Left hindlimb (tissue), 1 donor: ENCODE results near the gene NSG2.
"Not testable (repeated sequence)": the region's sequence is repeated elsewhere in the genome, so short reads cannot be mapped to it uniquely, and the experiment has no call there.

ENCODE experiments used
- DNase-seq: peaks from one replicate; pipeline ENCODE4 v3.0.0-alpha.2; 2018

The NSG2 gene

DNA sequence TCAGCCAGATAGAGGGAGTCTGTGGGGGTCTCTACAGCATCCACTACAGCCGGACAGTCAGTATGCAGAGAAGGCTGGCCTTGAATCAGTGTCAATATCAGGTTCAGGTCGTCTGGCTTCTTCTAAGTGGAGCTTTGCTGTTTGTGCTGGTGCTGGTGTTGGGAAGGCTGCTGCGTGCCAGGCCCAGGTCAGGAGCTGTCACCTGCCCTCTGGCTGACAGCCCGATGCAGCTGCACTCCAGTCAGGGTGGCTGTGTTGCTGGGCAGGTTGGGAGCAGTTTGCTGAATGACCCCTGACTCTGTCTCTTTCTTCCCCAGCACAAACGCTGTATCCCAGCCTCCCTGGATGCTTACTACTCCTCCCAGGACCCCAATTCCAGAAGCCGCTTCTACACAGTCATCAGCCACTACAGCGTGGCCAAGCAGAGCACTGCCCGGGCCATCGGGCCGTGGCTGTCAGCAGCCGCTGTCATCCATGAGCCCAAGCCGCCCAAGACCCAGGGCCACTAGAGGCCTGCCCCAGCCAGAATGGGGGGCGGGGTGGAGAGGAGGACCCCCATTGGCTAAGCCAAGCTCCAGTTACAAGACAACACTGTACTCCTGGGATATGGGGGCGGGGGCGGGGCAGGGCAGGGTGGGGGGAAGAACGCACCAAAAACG, 61.6 kb downstream of the NSG2 start:
- no peak for DNase-seq

DNA sequence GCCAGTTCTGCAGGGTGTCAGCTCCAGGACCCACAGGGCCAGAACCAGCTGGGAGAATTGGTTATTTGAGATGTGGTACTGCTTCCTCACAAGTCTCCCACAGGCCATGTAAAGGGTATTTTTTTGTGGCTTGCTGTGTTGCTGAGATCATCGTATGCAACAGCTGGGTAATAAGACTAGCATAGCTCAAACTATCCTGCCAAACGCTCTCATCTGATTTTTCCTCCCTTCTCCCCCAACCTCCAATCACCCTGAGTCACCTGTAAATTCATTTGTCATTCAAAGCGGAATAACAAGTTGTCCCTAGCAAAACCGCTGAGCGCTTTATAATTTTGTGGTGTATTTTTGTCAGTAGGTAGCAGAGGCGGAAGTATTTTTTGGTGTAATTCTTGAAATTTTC, 63.2 kb downstream of the NSG2 start:
- DNase-seq = no peak

DNA sequence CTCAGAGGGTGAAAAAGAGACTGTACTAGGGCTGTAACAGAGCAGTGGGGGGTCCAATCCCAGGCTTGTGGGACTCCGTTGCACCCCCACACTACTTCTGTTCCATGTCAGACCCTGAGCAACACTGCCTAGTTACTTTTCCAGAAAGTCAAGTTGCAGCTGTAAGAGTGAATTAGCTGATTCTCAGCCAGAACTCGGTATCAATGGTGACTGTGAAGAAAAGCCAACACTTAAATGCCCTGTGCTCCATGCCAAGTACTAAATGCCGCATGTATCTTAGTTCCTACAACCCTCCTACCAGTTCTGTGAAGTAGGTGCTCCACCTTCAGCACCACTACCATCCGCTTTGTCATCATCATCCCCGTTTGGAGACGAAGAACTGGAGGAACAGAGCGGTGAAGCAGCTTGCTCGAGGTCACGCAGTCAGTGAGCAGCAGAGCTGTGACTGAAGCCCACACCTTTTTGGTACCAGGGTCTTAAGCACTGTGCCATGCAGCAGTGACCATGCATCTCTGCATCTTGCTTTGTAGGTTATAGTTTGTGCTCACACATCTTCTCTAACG, 64.3 kb downstream of the NSG2 start:
- DNase-seq = no peak

- no peak for DNase-seq
Measured at GRCh38 chr5:174110310-174110709, 64.8 kb downstream of the NSG2 start.

DNA sequence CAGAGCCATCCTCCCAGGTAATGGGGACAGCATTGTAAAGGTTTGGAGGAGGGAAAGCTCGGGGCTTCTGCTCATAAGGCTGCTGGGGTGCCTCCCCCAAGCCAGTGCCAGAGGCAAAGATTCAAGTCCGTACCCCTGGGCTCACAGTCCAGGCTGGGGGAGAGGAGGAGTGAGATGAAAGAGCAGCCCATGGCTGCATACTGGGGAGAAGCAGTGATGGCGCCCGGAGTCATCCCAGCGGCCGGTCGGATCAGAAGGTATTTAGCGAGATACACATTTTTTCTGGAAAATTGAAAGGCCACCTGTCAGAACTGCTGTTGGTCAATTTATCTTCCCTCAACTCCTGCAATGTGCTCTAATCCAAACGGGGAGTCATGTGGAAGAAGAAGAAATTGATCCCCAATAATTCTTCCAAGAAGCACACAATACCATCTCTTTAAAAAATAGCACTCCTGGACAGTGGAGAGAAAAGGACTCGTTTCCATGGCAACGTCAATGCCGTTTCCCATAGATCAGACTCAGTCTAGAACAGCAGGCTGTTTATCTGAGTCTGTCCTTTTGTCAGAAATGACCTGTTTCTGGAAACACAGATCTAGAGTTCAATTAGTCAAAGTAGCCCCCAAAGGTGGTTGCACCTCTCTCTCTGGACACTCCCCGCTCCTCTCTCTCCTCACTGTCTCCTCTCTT, 65.9 kb downstream of the NSG2 start:
- no peak for DNase-seq

GRCh38 chr5:174115226-174115625, 69.7 kb downstream of the NSG2 start:
- DNase-seq = no peak

DNA sequence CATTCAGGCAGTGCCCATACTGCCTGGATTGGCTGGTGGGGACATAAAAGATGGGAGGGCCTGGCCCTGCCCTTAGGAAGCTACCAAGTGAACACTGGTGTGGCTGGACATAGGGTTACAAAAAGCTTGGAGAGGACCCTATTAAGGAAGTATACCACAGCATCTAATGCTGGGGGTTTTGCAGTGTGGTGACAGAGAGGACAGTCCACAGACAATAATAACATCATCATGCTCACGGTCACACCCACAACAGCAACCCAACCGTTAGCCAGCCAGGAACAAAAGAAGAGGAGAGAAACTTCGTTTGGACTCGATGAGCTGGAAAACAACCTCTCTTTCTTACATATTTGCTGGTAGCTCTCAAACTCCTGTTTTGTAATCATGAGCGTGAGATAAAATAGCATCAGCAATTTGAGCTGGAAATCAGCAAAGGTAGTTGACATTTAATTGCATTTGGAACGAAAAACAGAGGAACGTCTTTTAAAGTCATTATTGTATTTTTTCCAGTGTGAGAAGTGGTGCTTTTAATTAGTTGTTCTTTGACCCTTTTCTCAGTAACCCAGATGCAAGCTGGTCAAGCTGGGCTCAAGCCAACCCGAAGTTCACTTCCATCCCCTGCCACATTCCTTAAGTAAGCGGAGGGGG, 73.4 kb downstream of the NSG2 start:
- no peak for DNase-seq

DNA sequence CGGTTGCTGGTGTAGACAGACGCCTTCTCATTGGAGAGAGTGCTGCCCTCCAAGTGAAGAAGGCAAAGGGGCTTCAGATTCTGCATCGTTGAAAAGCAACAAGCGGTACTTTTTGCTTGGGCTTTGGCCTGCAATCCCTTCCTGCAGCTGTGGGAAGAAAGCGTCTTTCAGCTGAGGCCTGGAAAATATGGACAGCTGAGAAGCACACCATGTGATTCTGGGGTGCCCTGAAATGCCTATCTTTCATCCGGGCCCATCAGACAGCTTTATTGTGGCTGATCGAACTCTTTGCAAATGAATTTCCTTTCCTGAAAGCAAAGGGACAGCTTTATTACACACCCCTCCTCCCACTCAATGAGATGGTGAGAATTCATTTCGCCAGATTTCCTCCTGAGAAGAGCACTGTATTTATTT, 74.0 kb downstream of the NSG2 start:
- no peak for DNase-seq

DNA sequence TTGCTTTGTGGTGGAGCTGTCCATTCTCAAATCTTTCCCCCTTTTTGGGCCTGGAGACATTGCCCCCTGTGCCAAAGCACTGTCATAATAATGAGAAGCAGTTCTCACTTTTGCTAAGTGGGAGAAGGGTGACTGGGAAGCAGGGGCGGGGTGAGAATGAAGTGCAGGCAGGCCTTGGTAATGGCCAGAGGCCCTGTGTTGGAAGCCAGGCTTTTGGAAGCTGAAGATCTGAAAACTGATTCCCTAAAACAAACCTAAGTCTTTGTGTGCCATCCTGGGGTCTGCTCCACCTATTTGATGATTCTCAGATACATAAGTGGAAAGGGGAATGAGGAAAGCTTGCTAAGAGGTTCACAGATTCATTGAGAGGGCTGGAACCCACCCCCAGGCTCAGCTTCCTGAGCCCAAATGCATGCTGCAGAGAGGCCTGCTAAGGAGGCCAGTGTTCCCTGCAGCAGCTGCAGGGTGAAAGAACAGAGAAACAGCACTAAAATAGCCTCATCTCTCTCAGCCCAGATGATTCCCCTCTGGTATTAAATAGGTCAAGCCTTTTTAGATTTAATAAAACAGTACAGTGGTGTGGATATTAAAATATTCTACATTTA, 75.0 kb downstream of the NSG2 start:
- DNase-seq = no peak

DNA sequence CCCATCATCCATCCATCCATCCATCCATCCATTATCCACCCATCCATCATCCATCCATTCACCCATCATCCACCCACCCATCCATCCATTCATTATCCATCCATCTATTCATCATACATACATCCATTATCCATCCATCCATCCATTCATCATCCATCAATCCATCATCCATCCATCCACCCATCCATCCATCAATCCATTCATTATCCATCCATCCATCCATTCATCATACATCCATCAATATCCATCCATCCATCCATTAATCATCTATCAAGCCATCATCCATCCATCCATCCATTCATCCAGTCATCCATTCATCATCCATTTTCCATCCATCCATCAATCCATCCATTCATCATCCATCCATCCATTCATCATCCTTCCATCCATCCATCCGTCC, 89.0 kb downstream of the NSG2 start:
- no peak for DNase-seq

- no peak for DNase-seq
Measured at GRCh38 chr5:174139623-174140022, 94.1 kb downstream of the NSG2 start.

GRCh38 chr5:174140452-174141020, 95.0 kb downstream of the NSG2 start:
- no peak for DNase-seq

DNA sequence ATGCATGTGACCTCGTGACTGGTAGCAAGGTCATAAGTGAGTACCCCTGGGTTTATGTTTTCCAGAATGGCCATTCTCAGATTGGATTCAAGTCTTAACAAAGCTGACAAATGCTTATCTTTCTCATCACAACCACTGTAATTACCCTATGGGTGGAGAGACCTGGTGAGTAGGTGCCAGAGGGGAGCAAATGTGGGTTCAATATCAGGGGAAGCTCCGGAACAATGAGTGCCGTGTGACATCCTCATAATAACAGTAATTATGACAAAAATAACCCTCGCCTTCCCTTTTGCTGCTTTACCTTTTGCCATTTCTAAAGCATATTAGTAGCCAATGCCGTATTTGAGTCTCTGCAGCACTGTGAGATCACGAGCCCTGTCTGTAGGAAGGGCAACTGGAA, 95.9 kb downstream of the NSG2 start:
- no peak for DNase-seq

GRCh38 chr5:174145091-174145490, 99.6 kb downstream of the NSG2 start:
- DNase-seq = no peak

GRCh38 chr5:174145821-174146220, 100.3 kb downstream of the NSG2 start:
- no peak for DNase-seq

DNA sequence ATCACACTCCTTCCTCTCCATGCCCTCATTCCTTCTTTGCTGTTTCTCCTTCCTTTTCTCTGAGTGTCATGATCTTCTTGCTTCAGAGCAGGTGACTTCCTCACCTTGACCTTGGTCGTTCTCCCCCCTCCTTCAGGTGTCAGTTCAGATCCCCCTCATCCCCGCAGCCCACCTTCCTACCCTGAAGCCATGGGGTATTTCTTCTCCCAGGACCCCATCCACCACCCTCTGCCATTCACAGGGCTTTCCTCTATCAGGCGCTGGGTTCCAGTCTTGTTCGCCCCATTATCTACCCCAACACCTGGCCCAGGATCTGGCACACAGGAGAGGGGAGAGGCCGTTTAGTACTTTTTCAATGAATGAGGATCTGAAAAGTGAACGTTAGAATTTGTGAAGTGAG, 101.0 kb downstream of the NSG2 start:
- no peak for DNase-seq

DNA sequence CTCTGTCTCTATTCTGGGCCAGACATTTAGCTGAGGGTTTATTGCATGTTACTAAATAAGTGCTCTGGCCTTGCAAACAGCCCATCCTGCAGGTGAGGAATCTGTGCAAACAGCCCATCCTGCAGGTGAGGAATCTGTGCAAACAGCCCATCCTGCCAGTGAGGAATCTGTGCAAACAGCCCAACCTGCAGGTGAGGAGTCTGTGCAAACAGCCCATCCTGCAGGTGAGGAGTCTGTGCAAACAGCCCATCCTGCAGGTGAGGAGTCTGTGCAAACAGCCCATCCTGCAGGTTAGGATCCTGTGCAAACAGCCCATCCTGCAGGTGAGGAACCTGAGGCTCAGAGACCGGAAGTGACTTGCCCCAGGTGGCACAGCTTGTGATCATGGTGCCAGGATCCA, 101.5 kb downstream of the NSG2 start:
- not testable (repeated sequence) for DNase-seq

DNA sequence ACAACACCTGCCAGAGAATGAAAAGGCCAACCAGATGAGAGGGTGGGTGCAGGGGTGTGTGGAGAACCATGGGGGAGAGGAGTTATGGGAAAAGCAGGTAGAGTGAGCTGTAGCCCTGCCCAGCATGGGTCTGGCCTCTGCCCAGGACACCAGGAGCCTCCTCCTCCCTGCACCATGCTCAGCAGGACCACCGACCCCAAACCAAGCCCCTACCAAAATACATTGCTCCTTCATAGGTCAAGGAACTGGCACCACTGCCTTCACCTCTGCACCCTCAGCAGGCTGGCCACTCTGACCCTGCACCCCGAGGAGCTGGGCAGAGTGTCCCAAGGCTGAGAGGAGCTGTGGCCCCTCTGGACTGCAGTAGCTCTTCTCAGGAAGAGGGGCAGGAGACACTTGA, 102.0 kb downstream of the NSG2 start:
- no peak for DNase-seq

DNA sequence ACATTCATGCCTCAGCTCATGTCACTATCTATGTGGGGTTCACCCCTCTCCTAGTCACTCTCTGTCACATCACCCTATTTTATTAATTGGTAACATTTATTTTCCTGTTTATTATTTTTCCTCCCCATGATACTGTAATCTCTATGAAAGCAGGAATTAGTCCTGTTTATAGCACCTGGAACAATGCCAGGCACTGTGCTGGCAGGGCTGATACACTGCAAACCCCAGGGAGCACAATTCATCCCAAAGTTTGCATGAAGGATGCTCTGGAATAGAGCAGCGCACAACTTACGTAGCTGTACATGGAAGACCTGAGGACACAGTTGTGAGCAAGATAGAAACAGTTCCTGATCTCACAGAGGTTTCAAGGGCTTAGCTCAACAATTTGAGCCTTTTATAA, 103.2 kb downstream of the NSG2 start:
- no peak for DNase-seq

- no peak for DNase-seq
Measured at GRCh38 chr5:174149426-174149825, 103.9 kb downstream of the NSG2 start.

DNA sequence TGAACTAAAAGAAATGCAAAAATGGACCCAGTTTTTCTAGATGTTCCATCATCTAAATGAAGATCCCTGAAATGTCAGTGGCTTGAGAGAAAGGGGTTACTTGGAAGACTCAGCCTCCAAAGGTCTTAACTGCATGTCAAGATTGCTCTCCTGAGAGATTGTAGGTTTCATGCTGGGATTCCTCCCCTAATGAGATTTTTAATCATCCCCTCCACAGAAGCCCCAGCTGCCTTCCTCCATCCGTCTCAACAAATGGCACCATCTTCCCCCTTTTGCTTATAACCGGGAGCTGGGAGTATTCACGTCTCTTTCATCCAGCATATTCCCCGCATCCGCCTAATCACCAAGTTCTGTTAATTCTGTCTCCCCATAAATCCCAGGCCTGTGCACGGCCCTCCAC, 104.5 kb downstream of the NSG2 start:
- DNase-seq = no peak

- DNase-seq = no peak
Measured at GRCh38 chr5:174151599-174152181, 106.2 kb downstream of the NSG2 start.

GRCh38 chr5:174154559-174154958, 109.1 kb downstream of the NSG2 start:
- DNase-seq = no peak
